BJ (cell line): ENCODE data around the gene GPR84. TPM values are rescaled to one million over a fixed set of nuclear protein-coding genes. Genes with fewer than 3 reads are reported as not detected.
"Not testable (repeated sequence)": the region's sequence is repeated elsewhere in the genome, so short reads cannot be mapped to it uniquely, and the experiment has no call there.

ENCODE experiments used
- CTCF ChIA-PET: fragments of 350-600 bp; formaldehyde crosslinking; extraction: SDS; loops from one replicate; lab custom pipeline; 2021; ENCODE audit warnings: antibody characterized with exemption, inconsistent platforms; lab: Yijun Ruan, JAX
- POLR2A ChIA-PET: fragments of 300-600 bp; sonication (Branson Sonifier 250); formaldehyde crosslinking; extraction: SDS; loops from one replicate; lab custom pipeline; 2021; ENCODE audit warnings: antibody characterized with exemption; lab: Charles Lee
- DNase-seq: peaks from one replicate; pipeline ENCODE4 v3.0.0-alpha.2; 2011; ENCODE audit warnings: low read depth
- H3K27me3 ChIP-seq: 2 replicates; pipeline ENCODE4 v1.6.0; 2011; ENCODE audit warnings: low read length; ENCODE audit not compliant: control insufficient read depth, insufficient read depth
- H3K36me3 ChIP-seq: 2 replicates; pipeline ENCODE4 v1.5.1; 2011; ENCODE audit warnings: low read length; ENCODE audit not compliant: control insufficient read depth, insufficient read depth
- H3K4me3 ChIP-seq: 2 replicates; pipeline ENCODE4 v1.5.1; 2011; ENCODE audit warnings: low read depth, mild to moderate bottlenecking, control low read depth, low read length
- polyA plus RNA-seq: library from polyadenylated mRNA; depleted of rRNA; stranded (reverse); fragments of >200 nt; gene quantifications from 2 replicates; pipeline ENCODE4 v1.2.3, GENCODE V29; 2011
- TF ChIP-seq, protein P1 (sequence below): IDR thresholded peaks from 2 replicates; pipeline ENCODE4 v1.5.1; 2011; ENCODE audit warnings: low read depth, mild to moderate bottlenecking, control low read depth, inconsistent platforms, low read length, moderate library complexity; ENCODE audit not compliant: insufficient read depth

GPR84 gene
- polyA plus RNA-seq, 1 experiment: not detected

DNA sequence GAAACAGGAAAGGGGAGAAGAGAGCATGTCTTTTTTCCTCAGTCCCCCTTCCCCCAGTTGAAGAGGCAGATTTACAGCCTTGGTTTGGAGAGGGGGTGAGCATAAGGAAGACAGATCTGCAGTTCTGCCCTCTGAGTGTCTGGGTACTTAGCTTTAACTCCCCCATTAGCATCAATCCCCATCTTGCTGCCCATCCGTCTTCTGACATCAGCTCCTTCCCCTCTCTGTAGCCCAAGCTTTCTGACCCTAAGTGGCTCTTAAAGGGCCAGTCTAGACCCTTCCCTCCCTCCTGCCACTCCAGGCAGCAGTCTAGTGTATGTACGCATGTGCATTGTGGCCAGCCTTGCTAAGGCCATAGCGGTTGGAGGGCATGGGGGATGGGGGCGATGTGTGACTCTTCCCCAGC lies 7.3 kb downstream of the GPR84 start:
- TF ChIP-seq, protein P1, sequence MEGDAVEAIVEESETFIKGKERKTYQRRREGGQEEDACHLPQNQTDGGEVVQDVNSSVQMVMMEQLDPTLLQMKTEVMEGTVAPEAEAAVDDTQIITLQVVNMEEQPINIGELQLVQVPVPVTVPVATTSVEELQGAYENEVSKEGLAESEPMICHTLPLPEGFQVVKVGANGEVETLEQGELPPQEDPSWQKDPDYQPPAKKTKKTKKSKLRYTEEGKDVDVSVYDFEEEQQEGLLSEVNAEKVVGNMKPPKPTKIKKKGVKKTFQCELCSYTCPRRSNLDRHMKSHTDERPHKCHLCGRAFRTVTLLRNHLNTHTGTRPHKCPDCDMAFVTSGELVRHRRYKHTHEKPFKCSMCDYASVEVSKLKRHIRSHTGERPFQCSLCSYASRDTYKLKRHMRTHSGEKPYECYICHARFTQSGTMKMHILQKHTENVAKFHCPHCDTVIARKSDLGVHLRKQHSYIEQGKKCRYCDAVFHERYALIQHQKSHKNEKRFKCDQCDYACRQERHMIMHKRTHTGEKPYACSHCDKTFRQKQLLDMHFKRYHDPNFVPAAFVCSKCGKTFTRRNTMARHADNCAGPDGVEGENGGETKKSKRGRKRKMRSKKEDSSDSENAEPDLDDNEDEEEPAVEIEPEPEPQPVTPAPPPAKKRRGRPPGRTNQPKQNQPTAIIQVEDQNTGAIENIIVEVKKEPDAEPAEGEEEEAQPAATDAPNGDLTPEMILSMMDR: no peak
- ChIA-PET POLR2A (no interaction called here), CTCF (interaction anchor here (0.7 to 9.2 kb wide), 10 partner anchors 11 to 138 kb away, joined by 3 to 114 read pairs (median 6); partner anchors contain the start of gene NFE2)
- Histone ChIP-seq H3K4me3 (no peak overlapping the region), H3K36me3 (no peaks in the 10 kb centered on the region), H3K27me3 (no peaks in the 10 kb centered on the region)
- no peak for DNase-seq

DNA sequence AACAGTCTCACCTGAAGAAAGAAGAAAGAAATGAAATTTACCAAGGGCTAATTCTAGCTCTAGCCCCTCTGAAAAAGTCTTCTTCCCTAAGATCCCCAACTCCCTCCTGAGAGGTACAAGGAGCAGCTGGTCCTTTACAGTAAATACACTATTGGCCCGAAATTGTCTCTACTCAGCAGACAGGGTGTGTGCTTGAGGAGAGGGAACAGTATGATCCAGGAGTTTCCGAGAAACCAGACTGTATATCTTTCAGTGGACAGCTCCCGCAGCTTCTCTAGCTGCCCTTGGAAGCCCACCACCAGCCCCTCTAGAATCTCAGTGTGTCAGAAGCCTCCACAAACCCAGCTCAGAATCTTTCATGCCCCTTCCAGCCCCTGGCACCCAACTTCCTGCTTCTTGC lies 8.1 kb downstream of the GPR84 start:
- no peaks in the 10 kb centered on the region for H3K36me3 ChIP-seq
- TF ChIP-seq, protein P1: no peak
- no peaks in the 10 kb centered on the region for H3K27me3 ChIP-seq
- no peak for DNase-seq
- ChIA-PET CTCF (interaction anchor here (0.6 to 9.2 kb wide), 8 partner anchors 12 to 137 kb away, joined by 3 to 114 read pairs (median 6); no protein-coding TSS in a partner anchor), POLR2A (no interaction called here)
- H3K4me3 ChIP-seq: no peak overlapping the region

DNA sequence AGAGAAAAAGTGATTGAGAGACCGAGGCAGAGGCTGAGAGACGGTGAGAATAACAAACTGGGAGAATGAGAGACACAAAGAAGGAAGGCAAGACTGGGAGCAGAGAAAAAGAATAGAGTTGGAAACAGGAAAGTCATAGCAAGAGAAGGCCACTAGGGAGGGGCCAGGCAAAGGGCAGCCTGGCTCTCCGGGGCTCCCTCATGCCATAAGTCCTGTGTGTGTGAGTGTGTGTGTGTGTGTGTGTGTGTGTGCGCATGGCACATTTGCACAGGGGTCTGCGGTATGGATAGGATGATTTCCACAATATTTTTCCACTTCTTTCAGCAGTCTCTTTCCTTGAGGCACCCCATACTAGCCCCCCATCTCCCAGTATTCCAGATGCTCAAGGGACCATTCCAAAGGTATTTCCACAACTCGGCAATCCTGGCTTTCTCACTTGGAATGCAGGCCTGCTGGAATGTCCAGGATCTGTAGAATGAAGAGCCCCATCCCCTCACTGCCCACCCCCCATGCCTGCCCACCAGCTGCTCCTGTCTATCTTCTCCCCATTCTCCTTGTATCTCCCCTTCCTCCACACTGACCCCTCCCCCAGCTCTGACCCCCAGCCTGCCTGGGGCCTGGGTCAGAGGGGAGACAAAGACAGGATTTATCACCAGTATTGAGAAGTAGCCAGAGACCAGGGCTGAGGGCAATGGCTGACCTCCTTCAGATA lies 9.0 kb downstream of the GPR84 start:
- TF ChIP-seq, protein P1: no peak
- ChIA-PET POLR2A (no interaction called here), CTCF (interaction anchor here (0.8 to 9.2 kb wide), 4 partner anchors 13 to 136 kb away, joined by 3 to 114 read pairs (median 45); no protein-coding TSS in a partner anchor)
- Histone ChIP-seq H3K27me3 (no peaks in the 10 kb centered on the region), H3K36me3 (peaks cover 2% of the 10 kb centered on the region; the same call in 1 of the 2 replicates), H3K4me3 (no peak overlapping the region)
- no peak for DNase-seq

DNA sequence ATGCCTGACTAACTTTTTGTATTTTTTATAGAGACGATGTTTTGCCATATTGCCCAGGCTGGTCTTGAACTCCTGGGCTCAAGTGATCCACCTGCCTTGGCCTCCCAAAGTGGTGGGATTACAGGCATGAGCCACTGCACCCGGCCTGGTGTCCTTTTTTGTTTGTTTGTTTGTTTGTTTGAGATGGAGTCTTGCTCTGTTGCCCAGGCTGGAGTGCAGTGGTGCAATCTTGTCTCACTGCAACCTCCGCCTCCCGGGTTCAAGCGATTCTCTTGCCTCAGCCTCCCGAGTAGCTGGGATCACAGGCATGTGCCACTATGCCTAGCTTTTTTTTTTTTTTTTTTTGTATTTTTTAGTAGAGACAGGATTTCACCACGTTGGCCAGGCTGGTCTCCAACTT lies 10.0 kb downstream of the GPR84 start:
- H3K4me3 ChIP-seq, DNase-seq, H3K36me3 ChIP-seq, POLR2A ChIA-PET, H3K27me3 ChIP-seq: not testable (repeated sequence)
- CTCF ChIA-PET: interaction anchor here (1.5 kb wide), 1 partner anchor 25 kb away, joined by 4 read pairs; no protein-coding TSS in a partner anchor

DNA sequence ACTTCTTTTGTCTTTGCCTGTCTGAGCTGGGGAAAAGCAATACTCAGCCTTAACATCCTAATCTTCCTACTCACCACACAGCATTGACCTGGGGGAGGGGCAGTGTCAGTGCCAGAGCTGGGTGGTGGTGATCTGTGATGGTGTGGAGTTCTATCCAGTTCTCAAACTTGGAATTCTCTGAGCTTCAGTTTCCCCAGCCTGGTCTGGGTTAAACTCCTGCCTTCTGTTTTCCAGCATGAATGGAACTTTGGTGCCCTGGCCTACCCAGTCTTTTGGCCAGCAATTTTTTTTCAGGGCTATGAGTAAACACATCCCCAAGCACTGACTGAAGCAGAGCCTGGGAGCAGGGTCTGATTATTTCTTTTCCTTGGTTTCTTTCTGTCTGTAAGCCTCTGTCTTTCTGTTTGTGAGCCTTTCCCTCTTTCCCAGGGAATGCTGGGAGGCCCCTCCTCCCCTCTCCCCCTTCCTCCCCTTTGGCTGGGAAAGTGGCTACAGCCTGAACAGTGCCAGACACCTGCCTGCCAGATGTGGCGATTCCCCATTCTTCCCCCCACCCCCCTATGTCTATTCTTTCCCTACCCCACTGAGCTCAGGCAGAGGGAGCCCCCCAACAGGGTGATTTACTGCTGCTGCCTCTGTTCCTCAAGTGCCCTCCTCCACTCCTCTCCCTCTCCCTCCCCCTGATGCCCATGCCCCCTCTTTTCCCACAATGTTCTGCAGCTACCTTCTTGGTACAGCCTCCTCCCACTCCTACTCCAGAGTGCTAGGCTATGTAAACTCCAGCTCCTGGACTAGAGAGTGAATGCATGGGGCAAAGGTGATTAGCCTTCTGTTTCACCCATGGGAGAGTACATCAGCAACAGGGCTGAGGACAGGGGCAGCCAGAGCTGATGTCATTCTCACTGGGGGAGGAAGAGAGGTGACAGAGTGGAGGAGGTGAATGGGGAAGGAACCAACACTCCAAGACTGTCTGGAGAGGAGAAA lies 11.1 kb downstream of the GPR84 start:
- CTCF ChIA-PET: interaction anchor here (0.6 to 4.1 kb wide), 13 partner anchors 9 to 138 kb away, joined by 3 to 28 read pairs (median 4); no protein-coding TSS in a partner anchor
- POLR2A ChIA-PET: interaction anchor here (0.7 to 1.0 kb wide), 2 partner anchors 31 to 60 kb away, joined by 3 read pairs; partner anchors contain the start of gene ZNF385A
- TF ChIP-seq, protein P1: no peak
- Histone ChIP-seq H3K27me3 (no peaks in the 10 kb centered on the region), H3K36me3 (peaks cover 11% of the 10 kb centered on the region), H3K4me3 (no peak overlapping the region)
- DNase-seq: no peak
